HUES6 (cell line): Measurements from ENCODE around the gene VAV2.
A peak's percentile ranks its signal among the peaks of the same experiment; 100 is the strongest.
"Not testable (repeated sequence)": the region's sequence is repeated elsewhere in the genome, so short reads cannot be mapped to it uniquely, and the experiment has no call there.

Source experiments
- H3K27ac ChIP-seq: 2 replicates; pipeline ENCODE4 v1.7.0; 2013; ENCODE audit warnings: low read depth, mild to moderate bottlenecking, low read length, inconsistent platforms
- H3K27me3 ChIP-seq: 2 replicates; pipeline ENCODE4 v1.6.1; 2013; ENCODE audit warnings: low read length; ENCODE audit not compliant: control insufficient read depth, insufficient read depth
- H3K36me3 ChIP-seq: 2 replicates; pipeline ENCODE4 v1.6.1; 2013; ENCODE audit warnings: low read length; ENCODE audit not compliant: control insufficient read depth, insufficient read depth
- H3K4me1 ChIP-seq: 2 replicates; pipeline ENCODE4 v1.6.1; 2013; ENCODE audit warnings: low read length; ENCODE audit not compliant: control insufficient read depth, insufficient read depth
- H3K4me3 ChIP-seq: 2 replicates; pipeline ENCODE4 v1.5.1; 2013; ENCODE audit warnings: low read depth, low read length
- H3K9ac ChIP-seq: one replicate; pipeline ENCODE4 v1.6.1; 2013; ENCODE audit warnings: mild to moderate bottlenecking, low read length
- H3K9me3 ChIP-seq: 2 replicates; pipeline ENCODE4 v1.6.1; 2013; ENCODE audit warnings: low read depth, low read length; ENCODE audit not compliant: control insufficient read depth, insufficient read depth

VAV2 gene

DNA sequence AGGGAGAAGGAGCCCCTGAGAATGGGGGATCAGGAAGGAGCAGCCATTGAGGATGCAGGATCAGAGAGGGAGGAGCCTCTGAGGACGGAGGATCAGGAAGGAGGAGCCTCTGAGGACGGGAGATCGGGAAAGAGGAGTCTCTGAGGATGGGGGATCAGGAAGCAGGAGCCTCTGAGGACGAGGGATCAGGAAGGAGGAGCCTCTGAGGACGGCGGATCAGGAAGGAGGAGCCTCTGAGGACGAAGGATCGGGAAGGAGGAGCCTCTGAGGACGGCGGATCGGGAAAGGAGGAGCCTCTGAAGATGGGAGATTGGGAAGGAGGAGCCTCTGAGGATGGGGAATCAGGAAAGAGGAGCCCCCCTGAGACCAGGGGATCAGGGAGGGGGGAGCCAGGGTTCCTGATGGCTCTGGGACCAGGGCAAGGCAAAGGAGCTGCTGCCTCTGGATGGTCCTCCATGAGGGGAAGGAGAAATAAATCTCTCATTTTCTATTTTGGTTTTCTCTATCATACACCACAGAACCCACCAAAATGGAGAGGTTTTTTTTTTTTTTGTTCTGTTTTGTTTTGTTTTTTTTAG lies 231.3 kb downstream of the VAV2 start:
- Histone ChIP-seq H3K36me3 (peaks cover 16% of the 10 kb centered on the region), H3K4me1 (peaks cover 3% of the 10 kb centered on the region), H3K27me3 (no peaks in the 10 kb centered on the region), H3K9me3 (no peaks in the 10 kb centered on the region), H3K9ac (no peak overlapping the region), H3K4me3 (no peak overlapping the region), H3K27ac (no peak overlapping the region)

DNA sequence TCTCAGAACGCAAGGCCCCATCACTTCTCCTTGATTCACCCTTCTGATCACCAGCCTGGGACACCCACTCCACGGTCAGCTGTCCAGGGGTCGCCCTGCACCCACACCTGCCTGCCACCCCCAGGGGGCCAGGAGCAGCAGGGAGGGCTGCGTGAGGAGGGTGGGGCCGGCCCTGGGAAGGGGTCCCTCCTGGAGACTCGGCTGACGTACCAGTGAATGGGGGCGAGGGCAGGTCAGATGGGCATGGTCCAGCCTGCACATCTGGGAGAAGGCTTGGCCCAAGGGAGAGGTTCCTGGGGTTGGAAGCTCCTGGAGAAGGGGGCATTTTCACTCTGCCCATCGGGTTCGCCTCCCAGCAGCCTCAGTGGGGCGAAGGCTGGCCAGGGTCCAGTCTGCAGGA lies 232.2 kb downstream of the VAV2 start:
- H3K36me3 ChIP-seq = peaks cover 9% of the 10 kb centered on the region
- 0 out of 2 replicates have a peak, but pooled peaks cover under 1% of the 10 kb centered on the region for H3K9me3 ChIP-seq
- no peak overlapping the region for H3K9ac ChIP-seq
- peaks cover 3% of the 10 kb centered on the region for H3K4me1 ChIP-seq
- H3K27ac ChIP-seq = no peak overlapping the region
- no peak overlapping the region for H3K4me3 ChIP-seq
- no peaks in the 10 kb centered on the region for H3K27me3 ChIP-seq

DNA sequence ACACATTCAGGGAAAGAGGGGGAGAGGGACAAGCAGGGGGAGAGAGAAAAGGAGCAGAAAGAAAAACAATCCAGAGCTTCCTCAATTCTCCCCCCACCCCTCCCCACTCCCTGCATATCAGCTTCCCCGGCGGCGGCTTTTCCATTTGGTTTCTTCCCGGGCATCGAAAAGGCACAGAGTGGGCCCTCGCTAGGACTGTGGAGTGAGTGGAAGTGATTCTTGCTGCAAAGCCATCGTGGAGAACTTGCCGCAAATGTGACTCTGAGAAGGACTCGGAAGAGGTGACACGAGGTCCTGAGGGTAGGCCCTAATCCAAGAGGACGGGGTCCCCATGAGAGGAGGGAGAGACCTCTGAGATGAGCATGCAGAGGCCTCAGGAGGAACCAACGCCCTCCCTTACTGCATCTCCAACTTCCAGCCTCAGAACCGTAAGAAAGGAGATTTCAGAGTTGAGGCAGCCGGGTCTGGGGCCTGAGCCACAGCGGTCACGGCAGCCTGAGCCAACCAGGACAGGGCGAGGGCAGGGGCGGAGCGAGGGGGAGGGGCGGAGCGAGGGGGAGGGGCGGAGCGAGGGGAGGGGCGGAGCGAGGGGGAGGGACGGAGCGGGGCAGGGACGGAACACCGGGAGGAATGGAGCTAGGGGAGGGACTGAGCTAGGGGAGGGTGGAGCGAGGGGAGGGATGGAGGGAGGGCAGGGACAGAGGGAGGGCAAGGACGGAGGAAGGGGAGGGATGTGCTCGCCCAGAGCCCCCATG lies 232.8 kb downstream of the VAV2 start:
- Histone ChIP-seq H3K9ac (no peak overlapping the region), H3K36me3 (peaks cover 9% of the 10 kb centered on the region), H3K4me3 (peak overlapping the region; percentile 11; the same call in 1 of the 2 replicates), H3K27ac (no peak overlapping the region), H3K4me1 (peaks cover 3% of the 10 kb centered on the region), H3K9me3 (0 out of 2 replicates have a peak, but pooled peaks cover 2% of the 10 kb centered on the region), H3K27me3 (no peaks in the 10 kb centered on the region)

DNA sequence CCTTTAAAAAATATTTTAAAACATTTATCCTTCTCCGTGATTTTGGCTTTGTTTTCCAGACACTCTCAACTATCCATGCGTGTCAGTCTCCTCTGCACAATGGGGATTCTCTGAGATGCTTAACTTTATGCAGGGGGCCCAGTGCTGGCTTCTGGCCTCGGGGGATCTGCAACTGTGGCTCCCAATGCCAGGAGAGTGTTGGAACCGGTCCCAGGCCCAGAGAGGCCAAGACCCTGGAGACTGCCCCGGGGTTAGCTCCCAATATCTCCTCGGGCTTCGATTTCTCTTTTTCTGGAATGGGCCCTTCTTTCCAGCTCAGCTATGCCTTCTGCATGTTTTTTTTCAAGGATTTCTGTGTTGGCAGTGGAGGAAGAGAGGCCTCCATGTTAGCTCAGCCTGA lies 233.9 kb downstream of the VAV2 start:
- H3K9me3 ChIP-seq = peaks cover 11% of the 10 kb centered on the region; the same call in 1 of the 2 replicates
- peaks cover 5% of the 10 kb centered on the region; the same call in 1 of the 2 replicates for H3K36me3 ChIP-seq
- no peaks in the 10 kb centered on the region for H3K27me3 ChIP-seq
- H3K27ac ChIP-seq = no peak overlapping the region
- H3K4me1 ChIP-seq = peaks cover 3% of the 10 kb centered on the region
- H3K4me3 ChIP-seq = no peak overlapping the region
- no peak overlapping the region for H3K9ac ChIP-seq

DNA sequence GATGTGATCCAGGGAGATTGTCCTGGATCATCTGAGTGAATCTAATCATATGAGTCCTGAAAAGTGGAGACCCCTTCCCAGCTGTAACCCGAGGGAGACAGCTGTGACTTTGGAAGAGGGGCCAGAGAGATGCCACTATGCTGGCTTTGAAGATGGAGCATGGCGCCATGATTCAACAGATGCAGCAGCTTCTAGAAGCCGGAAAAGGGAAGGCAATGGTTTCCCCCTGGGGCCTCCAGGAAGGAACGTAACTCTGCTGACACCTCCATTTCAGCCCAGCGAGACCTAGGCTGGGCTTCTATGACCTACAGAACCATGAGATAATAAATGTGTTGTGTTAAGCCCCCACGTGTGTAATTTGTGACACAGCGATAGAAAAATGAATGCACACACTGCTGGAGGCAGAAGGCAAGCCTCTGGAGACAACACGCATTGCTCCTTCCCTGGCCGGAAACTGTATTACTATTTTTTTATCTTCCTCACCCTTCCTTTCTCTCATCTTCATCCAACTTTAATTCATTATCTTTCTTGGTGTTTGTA lies 237.4 kb downstream of the VAV2 start:
- Histone ChIP-seq H3K4me3 (no peak overlapping the region), H3K36me3 (no peaks in the 10 kb centered on the region), H3K9me3 (peaks cover 14% of the 10 kb centered on the region; the same call in 1 of the 2 replicates), H3K27ac (no peak overlapping the region), H3K9ac (no peak overlapping the region), H3K4me1 (peaks cover 3% of the 10 kb centered on the region), H3K27me3 (no peaks in the 10 kb centered on the region)

DNA sequence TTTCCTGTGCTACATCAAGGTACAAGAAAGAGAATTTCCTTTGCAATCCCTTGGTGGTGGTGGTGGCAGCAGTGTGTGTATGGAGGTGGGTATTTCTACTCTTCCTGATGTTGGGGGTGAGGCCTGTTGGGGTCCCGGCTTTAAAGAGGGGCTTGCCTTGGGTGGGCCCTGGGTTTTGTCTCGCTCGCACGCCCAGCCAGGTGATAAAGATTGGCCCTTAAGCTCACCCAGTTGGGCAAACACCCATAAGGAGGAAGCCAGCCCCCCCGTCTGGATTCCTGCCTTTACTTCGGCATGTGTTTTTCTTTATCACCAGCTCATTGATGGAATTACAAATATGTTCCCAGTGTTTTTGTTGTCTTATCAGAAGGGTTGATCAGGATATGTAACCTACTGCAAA lies 237.9 kb downstream of the VAV2 start:
- Histone ChIP-seq H3K4me3 (no peak overlapping the region), H3K27me3 (peaks cover 3% of the 10 kb centered on the region; the same call in 1 of the 2 replicates), H3K27ac (no peak overlapping the region), H3K9me3 (peaks cover 14% of the 10 kb centered on the region; the same call in 1 of the 2 replicates), H3K9ac (no peak overlapping the region), H3K36me3 (no peaks in the 10 kb centered on the region), H3K4me1 (peaks cover 2% of the 10 kb centered on the region)

DNA sequence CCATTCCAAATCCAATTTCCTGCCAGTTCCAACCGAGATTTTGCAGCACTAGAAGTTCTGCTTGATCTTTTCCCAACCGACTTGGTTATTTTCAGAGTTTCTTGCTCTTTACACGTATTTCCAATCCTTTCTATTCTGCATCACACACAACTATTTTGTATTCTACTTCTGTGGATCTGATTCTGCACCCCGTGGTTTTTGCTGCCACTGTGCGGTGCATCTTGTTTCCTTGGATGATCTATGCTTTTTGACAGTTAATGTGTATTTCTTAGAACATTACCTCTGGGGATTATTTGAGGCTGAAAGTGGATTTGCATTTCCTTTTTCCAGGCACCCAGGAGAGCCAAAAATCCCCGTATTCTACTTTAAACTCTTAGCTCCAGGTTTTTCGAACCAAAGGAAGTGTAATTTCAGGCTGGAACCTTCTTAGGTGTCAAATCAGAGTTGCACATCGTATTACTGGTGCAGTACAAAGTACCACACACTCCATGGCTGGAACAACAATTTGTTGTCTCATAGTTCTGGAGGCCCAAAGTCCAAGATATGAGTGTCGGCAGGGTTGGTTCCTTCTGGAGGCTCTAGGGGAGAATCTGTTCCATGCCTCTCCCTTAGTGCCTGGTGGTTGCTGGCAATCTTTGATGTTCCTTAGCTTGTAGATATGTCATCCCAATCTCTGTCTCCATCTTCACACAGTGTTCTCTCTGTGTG lies 239.2 kb downstream of the VAV2 start:
- H3K4me3 ChIP-seq = no peak overlapping the region
- peaks cover 14% of the 10 kb centered on the region; the same call in 1 of the 2 replicates for H3K9me3 ChIP-seq
- H3K27ac ChIP-seq = no peak overlapping the region
- no peaks in the 10 kb centered on the region for H3K4me1 ChIP-seq
- H3K27me3 ChIP-seq = peaks cover 4% of the 10 kb centered on the region; the same call in 1 of the 2 replicates
- no peaks in the 10 kb centered on the region for H3K36me3 ChIP-seq
- H3K9ac ChIP-seq = no peak overlapping the region

DNA sequence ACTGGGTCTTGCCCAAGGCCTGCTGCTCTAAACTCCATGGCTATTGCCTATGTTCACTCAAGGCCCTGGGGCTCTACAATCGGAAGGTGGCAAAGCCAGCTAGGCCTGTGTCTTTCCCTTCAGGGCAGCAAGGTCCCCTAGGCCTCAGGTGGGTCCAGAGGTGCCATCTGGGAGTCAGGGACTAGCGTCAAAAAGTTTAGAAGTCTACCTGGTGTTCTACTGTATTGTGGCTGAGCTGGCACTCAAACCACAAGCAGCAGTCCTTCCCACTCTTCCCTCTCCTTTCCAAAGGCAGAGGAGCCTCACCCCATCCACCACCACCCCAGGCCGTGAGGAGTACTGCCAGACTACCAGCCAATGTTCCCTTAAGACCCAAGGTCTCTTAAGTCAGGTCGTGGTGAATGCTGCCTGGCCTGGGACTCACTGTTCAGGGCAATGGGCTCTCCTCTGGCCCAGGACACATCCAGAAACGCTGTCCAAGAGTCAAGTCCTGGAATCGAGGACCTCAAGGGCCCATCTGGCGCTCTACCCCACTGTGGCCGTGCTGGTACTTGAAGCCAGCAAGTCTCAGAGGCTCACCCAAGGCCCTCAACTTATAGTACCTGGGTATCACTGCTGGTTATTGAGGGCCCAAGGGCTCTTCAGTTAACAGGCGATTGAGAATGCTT lies 241.0 kb downstream of the VAV2 start:
- no peak overlapping the region for H3K27ac ChIP-seq

DNA sequence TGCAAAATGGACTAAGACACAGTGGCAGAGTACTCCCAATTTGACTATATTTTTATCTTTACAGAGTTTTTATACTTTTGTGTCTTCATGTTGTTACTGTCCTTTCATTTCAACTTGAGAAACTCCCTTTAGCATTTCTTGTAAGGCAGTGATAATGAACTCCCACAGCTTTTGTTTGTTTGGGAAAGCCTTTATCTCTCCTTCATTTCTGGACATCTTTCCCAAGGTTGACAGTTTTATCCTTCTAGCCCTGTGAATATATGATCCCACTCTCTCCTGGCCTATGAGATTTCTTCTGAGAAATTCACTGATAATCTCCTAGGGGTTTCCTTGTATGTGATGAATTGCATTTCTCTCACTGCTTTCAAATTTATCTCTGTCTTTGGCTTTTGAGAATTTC lies 244.8 kb downstream of the VAV2 start:
- H3K27ac ChIP-seq = no peak overlapping the region
- peaks cover 4% of the 10 kb centered on the region; the same call in 1 of the 2 replicates for H3K27me3 ChIP-seq
- H3K9me3 ChIP-seq = peaks cover 2% of the 10 kb centered on the region; the same call in 1 of the 2 replicates
- H3K4me3 ChIP-seq = no peak overlapping the region
- no peak overlapping the region for H3K9ac ChIP-seq
- no peaks in the 10 kb centered on the region for H3K36me3 ChIP-seq
- H3K4me1 ChIP-seq = no peaks in the 10 kb centered on the region

More for the DNA sequence above, 241.0 kb downstream of the VAV2 start:
- Histone ChIP-seq H3K27me3 (peaks cover 4% of the 10 kb centered on the region; the same call in 1 of the 2 replicates), H3K36me3 (no peaks in the 10 kb centered on the region), H3K4me1 (no peaks in the 10 kb centered on the region), H3K9me3 (peaks cover 14% of the 10 kb centered on the region; the same call in 1 of the 2 replicates), H3K9ac (no peak overlapping the region), H3K4me3 (no peak overlapping the region)

DNA sequence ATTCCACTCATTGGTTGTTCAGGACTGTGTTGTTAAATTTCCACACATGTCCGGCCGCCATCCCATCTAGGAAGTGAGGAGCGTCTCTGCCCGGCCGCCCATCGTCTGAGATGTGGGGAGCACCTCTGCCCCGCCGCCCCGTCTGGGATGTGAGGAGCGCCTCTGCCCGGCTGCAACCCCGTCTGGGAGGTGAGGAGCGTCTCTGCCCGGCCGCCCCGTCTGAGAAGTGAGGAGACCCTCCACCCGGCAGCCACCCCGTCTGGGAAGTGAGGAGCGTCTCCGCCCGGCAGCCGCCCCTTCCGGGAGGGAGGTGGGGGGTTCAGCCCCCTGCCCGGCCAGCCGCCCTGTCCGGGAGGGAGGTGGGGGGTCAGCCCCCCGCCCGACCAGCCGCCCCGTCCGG lies 247.6 kb downstream of the VAV2 start:
- not testable (repeated sequence) for H3K36me3 ChIP-seq, H3K4me1 ChIP-seq, H3K27me3 ChIP-seq, H3K9me3 ChIP-seq, H3K4me3 ChIP-seq, H3K27ac ChIP-seq, H3K9ac ChIP-seq
